Activated B cell treated with CpG ODN at 0.5 μM for 24 hours (primary cell): Measurements from ENCODE around the gene TFPI. TPM values are rescaled to one million over a fixed set of nuclear protein-coding genes. Genes with fewer than 3 reads are reported as not detected.

Experiments used
- ATAC-seq: fragments of 200-7000 bp; cut with Tn5 transposase; one replicate; pipeline ENCODE4 v1.10.0; 2021; ENCODE audit warnings: low read depth, mild to moderate bottlenecking, moderate library complexity
- CTCF ChIA-PET: fragments of 350-600 bp; sonication (Branson Sonifier 250); formaldehyde crosslinking; loops from one replicate; lab custom pipeline; 2021; ENCODE audit warnings: antibody characterized with exemption; lab: Charles Lee
- POLR2A ChIA-PET: fragments of 350-600 bp; sonication (Branson Sonifier 250); formaldehyde crosslinking; loops from one replicate; lab custom pipeline; 2021; ENCODE audit warnings: antibody characterized with exemption; lab: Charles Lee
- DNase-seq: peaks from one replicate; pipeline ENCODE4 v3.0.0; 2022
- H3K27ac Mint-ChIP-seq: one replicate; pipeline ENCODE4 v1.8.0; 2020; ENCODE audit warnings: mixed read lengths
- H3K27me3 Mint-ChIP-seq: one replicate; pipeline ENCODE4 v1.8.0; 2021; ENCODE audit warnings: mixed read lengths
- H3K36me3 Mint-ChIP-seq: one replicate; pipeline ENCODE4 v1.8.0; 2021; ENCODE audit warnings: low read depth, mixed read lengths
- H3K4me1 Mint-ChIP-seq: one replicate; pipeline ENCODE4 v1.8.0; 2021; ENCODE audit warnings: mixed read lengths
- H3K4me3 Mint-ChIP-seq: one replicate; pipeline ENCODE4 v1.8.0; 2020; ENCODE audit warnings: mild to moderate bottlenecking, mixed read lengths
- H3K9me3 Mint-ChIP-seq: one replicate; pipeline ENCODE4 v1.8.0; 2020; ENCODE audit warnings: mixed read lengths
- intact Hi-C: fragments of 100-400 bp; cut with micrococcal nuclease; formaldehyde crosslinking; loops from one replicate; pipeline ENCODE4 v1.15.1; 2024
- total RNA-seq: library from RNA; stranded (reverse); gene quantifications from 2 replicates; pipeline ENCODE4 v1.2.3, GENCODE V29; 2022
- TF ChIP-seq, protein P1 (sequence below): fragments of 200-600 bp; IDR thresholded peaks from one replicate; pipeline ENCODE4 v1.8.0; 2022; ENCODE audit warnings: antibody characterized with exemption, mild to moderate bottlenecking

Gene TFPI
- total RNA-seq, 1 donor from 2014 or later = not detected

GRCh38 chr2:187442378-187442777 is 111.9 kb downstream of the TFPI start:
- ATAC-seq (no peak), DNase-seq (no peak)
- Mint-ChIP-seq H3K9me3 (no peaks in the 10 kb centered on the region), H3K4me3 (no peak overlapping the region), H3K36me3 (no peaks in the 10 kb centered on the region), H3K4me1 (no peaks in the 10 kb centered on the region), H3K27me3 (no peaks in the 10 kb centered on the region), H3K27ac (no peak overlapping the region)
- TF ChIP-seq, protein P1, sequence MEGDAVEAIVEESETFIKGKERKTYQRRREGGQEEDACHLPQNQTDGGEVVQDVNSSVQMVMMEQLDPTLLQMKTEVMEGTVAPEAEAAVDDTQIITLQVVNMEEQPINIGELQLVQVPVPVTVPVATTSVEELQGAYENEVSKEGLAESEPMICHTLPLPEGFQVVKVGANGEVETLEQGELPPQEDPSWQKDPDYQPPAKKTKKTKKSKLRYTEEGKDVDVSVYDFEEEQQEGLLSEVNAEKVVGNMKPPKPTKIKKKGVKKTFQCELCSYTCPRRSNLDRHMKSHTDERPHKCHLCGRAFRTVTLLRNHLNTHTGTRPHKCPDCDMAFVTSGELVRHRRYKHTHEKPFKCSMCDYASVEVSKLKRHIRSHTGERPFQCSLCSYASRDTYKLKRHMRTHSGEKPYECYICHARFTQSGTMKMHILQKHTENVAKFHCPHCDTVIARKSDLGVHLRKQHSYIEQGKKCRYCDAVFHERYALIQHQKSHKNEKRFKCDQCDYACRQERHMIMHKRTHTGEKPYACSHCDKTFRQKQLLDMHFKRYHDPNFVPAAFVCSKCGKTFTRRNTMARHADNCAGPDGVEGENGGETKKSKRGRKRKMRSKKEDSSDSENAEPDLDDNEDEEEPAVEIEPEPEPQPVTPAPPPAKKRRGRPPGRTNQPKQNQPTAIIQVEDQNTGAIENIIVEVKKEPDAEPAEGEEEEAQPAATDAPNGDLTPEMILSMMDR = no peak
- intact Hi-C loops = no loop called here
- POLR2A ChIA-PET = no interaction called here
- CTCF ChIA-PET = no interaction called here

DNA sequence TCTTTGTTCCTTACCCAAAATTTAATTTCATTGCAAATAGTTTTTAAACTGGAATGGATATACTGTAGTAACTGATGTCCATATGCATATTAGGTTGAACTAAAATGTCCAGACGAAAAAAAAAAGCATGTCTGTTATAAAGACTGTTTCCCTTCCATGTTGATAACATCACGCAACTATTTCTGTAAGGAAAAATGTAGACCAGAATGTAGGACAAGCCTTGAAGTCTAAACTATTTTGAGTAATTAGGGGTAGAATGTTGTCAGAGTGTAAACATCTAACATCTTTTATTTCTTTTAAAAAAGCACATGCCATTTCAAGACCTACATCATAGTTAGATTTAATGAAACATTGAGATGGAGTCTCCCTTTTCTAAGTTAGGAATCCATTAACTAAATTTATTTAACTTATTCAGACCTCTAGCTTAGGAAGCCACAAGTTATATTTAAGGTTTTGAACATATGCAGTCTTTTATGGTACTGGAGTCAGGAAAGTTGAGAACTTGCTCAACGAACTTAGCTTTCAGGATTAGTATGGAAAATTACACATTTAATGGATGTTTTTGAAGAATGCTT is 114.0 kb downstream of the TFPI start:
- POLR2A ChIA-PET = no interaction called here
- intact Hi-C loops = no loop called here
- Mint-ChIP-seq H3K27me3 (no peaks in the 10 kb centered on the region), H3K4me3 (no peak overlapping the region), H3K27ac (no peak overlapping the region), H3K4me1 (no peaks in the 10 kb centered on the region), H3K36me3 (no peaks in the 10 kb centered on the region), H3K9me3 (no peaks in the 10 kb centered on the region)
- TF ChIP-seq, protein P1 = no peak
- ATAC-seq = no peak
- CTCF ChIA-PET = no interaction called here
- DNase-seq = no peak

GRCh38 chr2:187438455-187438854 is 115.8 kb downstream of the TFPI start:
- POLR2A ChIA-PET = no interaction called here
- Mint-ChIP-seq H3K27ac (no peak overlapping the region), H3K4me3 (no peak overlapping the region), H3K27me3 (no peaks in the 10 kb centered on the region), H3K4me1 (no peaks in the 10 kb centered on the region), H3K9me3 (no peaks in the 10 kb centered on the region), H3K36me3 (no peaks in the 10 kb centered on the region)
- intact Hi-C loops = no loop called here
- DNase-seq = no peak
- no peak for ATAC-seq
- TF ChIP-seq, protein P1 = no peak
- CTCF ChIA-PET = no interaction called here

DNA sequence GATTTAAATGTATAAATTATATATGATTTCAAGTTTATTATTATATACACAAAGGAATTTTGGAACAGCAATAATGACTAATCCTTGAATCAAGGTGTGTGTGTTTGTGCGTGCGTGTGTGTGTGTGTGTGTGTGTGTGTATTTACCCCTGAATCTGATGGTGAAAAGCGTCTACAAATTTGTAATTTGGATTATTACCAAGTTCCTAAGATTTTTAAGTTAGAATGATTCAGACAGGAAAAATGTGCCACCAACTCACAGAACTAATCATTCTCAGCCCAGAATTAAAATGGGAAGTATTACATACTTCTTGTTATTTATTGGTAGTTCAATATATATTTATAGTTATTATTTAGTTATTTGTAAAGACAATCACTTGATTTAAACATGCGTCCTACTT is 118.5 kb downstream of the TFPI start:
- Mint-ChIP-seq H3K27me3 (no peaks in the 10 kb centered on the region), H3K4me1 (no peaks in the 10 kb centered on the region), H3K4me3 (no peak overlapping the region), H3K9me3 (no peaks in the 10 kb centered on the region), H3K27ac (no peak overlapping the region), H3K36me3 (no peaks in the 10 kb centered on the region)
- ChIA-PET POLR2A (no interaction called here), CTCF (no interaction called here)
- ATAC-seq (no peak), DNase-seq (no peak)
- TF ChIP-seq, protein P1 = no peak
- intact Hi-C loops = no loop called here

DNA sequence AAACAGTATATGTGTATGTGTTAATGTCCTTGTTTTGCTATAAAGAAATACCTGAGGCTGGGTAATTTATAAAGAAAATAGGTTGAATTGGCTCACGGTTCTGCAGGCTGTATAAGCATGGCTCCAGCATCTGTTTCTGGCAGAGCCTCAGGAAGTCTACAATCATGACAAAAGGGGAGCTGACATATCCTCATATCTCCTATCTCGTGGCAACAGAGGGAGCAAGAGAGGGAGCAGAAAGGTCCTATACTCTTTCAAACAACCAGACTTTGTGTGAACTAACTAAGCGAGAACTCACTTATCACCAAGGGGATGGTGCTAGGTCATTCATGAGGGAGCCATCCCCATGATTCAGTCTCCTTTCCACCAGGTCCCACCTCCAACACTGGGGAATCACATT is 119.2 kb downstream of the TFPI start:
- Mint-ChIP-seq H3K36me3 (no peaks in the 10 kb centered on the region), H3K4me1 (no peaks in the 10 kb centered on the region), H3K9me3 (no peaks in the 10 kb centered on the region), H3K4me3 (no peak overlapping the region), H3K27ac (no peak overlapping the region), H3K27me3 (no peaks in the 10 kb centered on the region)
- ATAC-seq (no peak), DNase-seq (no peak)
- CTCF ChIA-PET = no interaction called here
- TF ChIP-seq, protein P1 = no peak
- intact Hi-C loops = no loop called here
- POLR2A ChIA-PET = no interaction called here
